SIG-M5 (cell line): ENCODE results near the gene ATG3.
"Not testable (repeated sequence)": the region's sequence is repeated elsewhere in the genome, so short reads cannot be mapped to it uniquely, and the experiment has no call there.

Source experiments
- DNase-seq: peaks from one replicate; lab custom pipeline; 2025; lab: John Stamatoyannopoulos, UW

The ATG3 gene

DNA sequence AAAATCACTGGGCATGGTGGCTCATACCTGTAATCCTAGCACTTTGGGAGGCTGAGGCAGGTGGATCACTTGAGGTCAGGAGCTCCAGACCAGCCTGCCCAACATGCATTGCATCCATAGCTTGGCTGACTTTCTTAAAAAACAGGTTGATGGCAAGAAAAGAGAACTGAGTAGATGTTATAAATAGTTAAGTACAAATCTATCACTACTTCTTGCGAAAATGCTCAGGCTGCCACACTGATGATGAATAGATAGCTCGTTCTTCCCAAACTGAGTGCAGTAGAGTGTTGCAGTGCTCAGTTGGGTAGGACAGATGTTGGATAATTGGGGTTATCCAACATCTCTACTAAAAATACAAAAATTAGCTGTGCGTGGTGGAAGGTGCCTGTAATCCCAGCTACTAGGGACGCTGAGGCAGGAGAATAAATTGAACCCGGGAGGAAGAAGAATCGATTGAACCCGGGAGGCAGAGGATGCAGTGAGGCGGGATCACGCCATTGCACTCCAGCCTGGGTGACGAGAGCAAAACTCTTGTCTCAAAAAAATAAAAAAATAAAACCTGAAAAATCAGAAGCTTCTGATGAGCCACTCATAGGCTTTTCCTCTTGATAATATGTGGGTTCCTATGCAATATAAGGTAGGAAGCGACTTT is 63.7 kb downstream of the ATG3 start:
- DNase-seq, result peak; percentile 41

DNA sequence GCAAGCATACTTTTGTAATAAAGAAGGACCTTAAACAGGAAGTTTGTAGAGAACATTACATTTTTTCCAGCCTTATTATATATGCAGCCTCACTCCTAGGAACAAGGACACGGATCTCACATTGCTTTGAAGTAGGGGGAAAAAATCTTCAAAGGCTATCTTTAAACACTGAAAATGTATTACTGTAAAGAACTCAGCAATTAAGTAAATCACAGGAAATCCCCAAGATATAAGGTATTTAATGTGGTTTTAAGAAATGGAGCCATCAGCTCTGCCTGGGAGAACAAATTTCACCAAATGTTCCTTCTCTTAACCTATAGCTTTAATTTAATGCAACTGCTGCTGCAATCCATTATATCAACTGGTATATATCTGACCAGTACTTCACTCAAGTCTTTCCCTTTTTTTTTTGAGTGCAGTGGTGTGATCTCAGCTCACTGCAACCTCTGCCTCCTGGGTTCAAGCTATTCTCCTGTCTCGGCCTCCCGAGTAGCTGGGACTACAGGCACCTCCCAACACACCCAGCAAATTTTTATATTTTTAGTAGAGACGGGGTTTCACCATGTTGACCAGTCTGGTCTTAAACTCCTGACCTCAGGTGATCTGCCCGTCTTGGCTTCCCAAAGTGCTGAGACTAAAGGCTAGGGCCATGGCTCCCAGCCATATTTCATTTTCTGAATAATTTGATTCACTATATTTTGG is 65.2 kb downstream of the ATG3 start:
- no peak for DNase-seq

DNA sequence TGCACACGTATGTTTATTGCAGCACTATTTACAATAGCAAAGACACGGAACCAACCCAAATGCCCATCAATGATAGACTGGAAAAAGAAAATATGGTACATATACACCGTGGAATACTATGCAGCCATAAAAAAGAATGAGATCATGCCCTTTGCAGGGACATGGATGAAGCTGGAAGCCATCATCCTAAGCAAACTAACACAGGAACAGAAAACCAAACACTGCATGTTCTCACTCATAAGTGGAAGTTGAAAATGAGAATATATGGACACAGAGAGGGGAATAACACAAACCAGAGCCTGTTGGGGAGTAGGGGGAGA is 67.4 kb downstream of the ATG3 start:
- DNase-seq, result not testable (repeated sequence)

DNA sequence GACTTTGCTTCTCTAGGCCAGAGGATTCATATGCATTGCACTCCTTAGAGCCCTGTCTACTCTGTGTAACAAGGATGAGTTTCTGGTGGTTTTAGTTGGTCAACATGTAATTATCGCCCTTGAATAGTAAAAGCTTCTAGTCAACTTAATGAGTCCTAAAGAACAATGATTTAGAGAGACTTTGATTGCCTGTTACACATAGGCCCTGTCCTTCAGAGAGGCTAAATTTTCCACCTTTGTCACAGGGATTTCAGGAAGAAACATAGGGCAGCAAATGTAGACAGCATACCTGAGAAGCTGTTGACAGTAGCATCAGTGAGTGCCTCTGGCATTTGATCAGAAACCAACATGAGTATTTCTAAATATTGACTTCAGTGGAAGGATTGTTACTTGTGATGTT is 69.6 kb downstream of the ATG3 start:
- DNase-seq, result no peak

DNA sequence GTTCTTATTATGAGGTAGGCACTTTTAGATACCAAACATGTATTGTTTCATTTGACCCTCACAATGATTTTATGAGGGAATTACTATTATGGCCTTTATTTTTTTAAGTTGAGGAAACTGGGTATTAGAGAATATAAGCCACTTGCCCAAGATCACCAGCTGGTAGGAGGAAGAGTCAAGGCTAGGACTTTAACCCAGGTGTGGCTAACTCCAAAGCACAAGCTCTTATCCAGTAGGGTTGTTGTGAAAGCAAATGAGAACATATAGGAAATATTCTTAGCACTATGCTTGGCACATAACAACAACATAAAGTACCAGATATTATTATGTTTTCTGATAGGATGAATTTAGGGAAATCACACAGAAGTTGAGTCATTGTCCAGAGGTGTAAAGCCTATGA is 70.4 kb downstream of the ATG3 start:
- DNase-seq, result no peak

DNA sequence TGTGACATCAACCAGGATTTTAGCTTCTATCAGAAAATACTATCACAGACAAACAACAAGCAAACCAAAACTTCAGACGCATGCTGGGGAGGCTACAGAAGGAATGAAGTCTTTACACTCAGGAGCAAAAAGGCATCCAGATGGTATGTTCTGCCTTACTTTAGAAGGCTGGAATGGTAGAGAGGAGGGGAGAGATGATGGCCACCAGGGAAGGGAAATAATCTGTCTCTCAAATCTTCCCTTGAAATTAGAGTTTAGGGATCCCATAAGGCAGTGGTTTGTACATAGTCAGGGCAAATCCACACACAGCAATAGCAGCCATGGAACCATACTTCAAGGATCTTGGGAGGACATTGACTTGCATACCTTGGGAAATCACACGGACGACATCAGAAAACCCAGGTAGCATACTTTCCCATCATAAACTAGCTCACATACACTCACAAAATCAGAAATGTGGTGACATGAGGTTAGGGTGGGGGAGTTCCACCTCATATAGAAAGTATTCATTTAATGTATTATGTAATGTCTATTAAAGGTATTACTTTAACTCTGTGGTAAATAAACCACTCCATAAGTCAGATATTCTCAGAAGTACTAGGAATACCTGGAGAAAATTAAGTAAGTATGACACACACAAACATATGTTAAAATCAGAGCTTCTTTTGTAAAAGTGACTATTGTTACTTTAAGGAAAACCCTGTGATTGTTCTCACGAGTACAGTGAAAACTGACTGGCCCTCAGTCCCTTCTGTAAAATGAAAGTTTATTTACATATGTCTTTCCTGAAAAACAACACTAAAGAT is 71.9 kb downstream of the ATG3 start:
- no peak for DNase-seq

DNA sequence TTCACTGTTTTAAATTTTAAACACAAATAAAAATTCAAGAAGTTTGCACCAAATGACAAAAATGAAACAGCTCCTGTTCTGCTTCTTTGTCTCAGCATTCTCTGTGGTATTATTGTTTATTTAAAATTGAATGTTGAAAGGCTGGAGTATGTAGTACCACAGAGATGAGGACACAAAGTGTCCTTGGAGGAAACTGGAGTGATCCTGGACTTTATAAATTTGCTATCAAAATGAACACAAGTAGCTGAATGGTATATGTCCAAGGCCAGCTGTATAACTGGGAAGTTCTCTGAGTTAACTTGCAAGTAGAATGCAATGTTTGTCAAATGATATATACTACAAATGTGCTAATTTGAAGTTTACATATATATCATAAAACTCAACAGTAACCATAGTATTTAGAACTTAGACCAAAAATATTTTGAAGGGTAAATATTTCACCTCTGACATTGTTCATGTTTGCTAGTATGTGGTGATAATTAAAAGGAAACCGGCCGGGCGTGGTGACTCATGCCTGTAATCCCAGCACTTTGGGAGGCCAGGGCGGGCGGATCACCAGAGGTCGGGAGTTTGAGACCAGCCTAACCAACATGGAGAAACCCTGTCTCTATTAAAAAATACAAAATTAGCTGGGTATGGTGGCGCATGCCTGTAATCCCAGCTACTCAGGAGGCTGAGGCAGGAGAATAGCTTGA is 74.8 kb downstream of the ATG3 start:
- no peak for DNase-seq

DNA sequence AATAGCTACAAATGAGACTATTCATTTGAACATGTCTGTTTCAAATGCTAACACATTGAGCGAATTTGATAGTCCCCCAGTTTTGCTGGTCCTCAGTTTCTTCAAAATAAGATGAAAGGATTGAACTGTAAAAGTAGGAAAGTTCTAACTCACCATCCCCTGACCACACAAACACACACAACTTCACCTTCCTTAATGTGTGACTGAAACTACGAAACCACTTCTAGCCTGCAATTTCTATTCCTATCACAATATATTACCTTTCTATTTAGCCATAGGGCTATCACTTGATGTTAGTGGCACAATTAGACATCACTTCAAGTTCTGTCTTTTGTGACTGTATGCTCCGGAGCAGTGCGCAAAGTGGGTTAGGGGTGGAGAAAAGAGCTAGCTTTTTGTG is 77.4 kb downstream of the ATG3 start:
- DNase-seq, result no peak

DNA sequence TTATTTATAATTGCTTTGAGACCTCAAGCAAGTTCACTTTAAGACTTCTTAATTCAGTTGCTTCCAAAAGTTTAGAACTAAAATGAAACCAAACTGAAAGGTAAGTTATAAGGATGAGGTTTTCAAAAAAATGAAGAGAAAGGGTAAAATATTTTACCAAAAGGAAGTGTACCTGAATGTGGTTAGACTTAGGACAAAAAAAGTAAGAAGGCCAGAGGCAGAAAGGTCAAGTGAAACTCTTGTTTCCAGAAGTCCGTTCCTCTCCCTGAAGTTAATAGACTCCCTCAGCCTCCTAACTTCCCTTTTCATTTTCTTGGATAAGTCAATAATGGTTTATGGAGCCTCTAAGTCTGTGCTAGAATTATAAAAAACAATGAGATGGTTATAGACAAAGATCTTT is 79.1 kb downstream of the ATG3 start:
- no peak for DNase-seq
